Fibroblast of the aortic adventitia (primary cell): ENCODE data around the gene NSD1. TPM values are rescaled to one million over a fixed set of nuclear protein-coding genes. Genes with fewer than 3 reads are reported as not detected.
A peak's percentile ranks its signal among the peaks of the same experiment; 100 is the strongest.
"Not testable (repeated sequence)": the region's sequence is repeated elsewhere in the genome, so short reads cannot be mapped to it uniquely, and the experiment has no call there.

Experiments used
- DNase-seq: peaks from one replicate; pipeline ENCODE4 v3.0.0-alpha.2; 2010; ENCODE audit warnings: low read depth
- H3K4me3 ChIP-seq: 2 replicates; pipeline ENCODE4 v1.5.1; 2011; ENCODE audit warnings: low read depth, mild to moderate bottlenecking, control low read depth, low read length, moderate library complexity
- CTCF ChIP-seq: IDR thresholded peaks from 2 replicates; pipeline ENCODE4 v1.5.1; 2011; ENCODE audit warnings: mild to moderate bottlenecking, low read length, control low read depth, inconsistent platforms; ENCODE audit not compliant: insufficient read depth
- total RNA-seq: library from RNA; depleted of rRNA; stranded (reverse); fragments of >200 nt; gene quantifications from 2 replicates; pipeline ENCODE4 v1.2.3, GENCODE V29; 2012; ENCODE audit warnings: low replicate concordance

The NSD1 gene
- total RNA-seq, 1 donor = 50.3 TPM

- H3K4me3 ChIP-seq = peak overlapping the region; percentile 94
- TF ChIP-seq CTCF = no peak
- DNase-seq = peak; percentile 26
These were observed 169.0 kb downstream of the NSD1 start for GRCh38 chr5:177302354-177303110.

GRCh38 chr5:177303121-177303924 lies 169.8 kb downstream of the NSD1 start, which contains the start of the genes PRELID1 and RAB24:
Gene PRELID1 (plus strand): TSS chr5:177303799. CDS start chr5:177303986, 187 bp downstream.
Gene RAB24 (minus strand): TSS chr5:177303719. CDS start chr5:177303288, 431 bp downstream.
- DNase-seq = peak; percentile 69
- TF ChIP-seq CTCF = peak; percentile 14
- H3K4me3 ChIP-seq = peak within 1 kb of the TSS; percentile 94

- peak; percentile 28 for DNase-seq
- no peak for TF ChIP-seq CTCF
- H3K4me3 ChIP-seq = peak overlapping the region; percentile 94
These were observed 170.4 kb downstream of the NSD1 start for GRCh38 chr5:177303925-177304391.

- peak overlapping the region; percentile 94 for H3K4me3 ChIP-seq
- no peak for TF ChIP-seq CTCF
- peak; percentile 21 for DNase-seq
These were observed 171.0 kb downstream of the NSD1 start for GRCh38 chr5:177304392-177305119.

GRCh38 chr5:177306103-177306640 lies 172.6 kb downstream of the NSD1 start:
- DNase-seq, H3K4me3 ChIP-seq: not testable (repeated sequence)

- H3K4me3 ChIP-seq = no peak overlapping the region
- TF ChIP-seq CTCF = no peak
- DNase-seq = no peak
These were observed 173.3 kb downstream of the NSD1 start for GRCh38 chr5:177306674-177307543.
